Activated CD8-positive, alpha-beta memory T cell treated with anti-CD3 and anti-CD28 coated beads, Interleukin-2, amount 50 U/mL, for 24 hours (primary cell): Measurements from ENCODE around the gene MYO3B.

ENCODE experiments used
- DNase-seq: peaks from one replicate; pipeline ENCODE4 v3.0.0-alpha.2; 2020; ENCODE audit errors: extremely low read depth

The MYO3B gene

GRCh38 chr2:170694316-170694715 is 516.4 kb downstream of the MYO3B start:
- DNase-seq, result no peak

DNA sequence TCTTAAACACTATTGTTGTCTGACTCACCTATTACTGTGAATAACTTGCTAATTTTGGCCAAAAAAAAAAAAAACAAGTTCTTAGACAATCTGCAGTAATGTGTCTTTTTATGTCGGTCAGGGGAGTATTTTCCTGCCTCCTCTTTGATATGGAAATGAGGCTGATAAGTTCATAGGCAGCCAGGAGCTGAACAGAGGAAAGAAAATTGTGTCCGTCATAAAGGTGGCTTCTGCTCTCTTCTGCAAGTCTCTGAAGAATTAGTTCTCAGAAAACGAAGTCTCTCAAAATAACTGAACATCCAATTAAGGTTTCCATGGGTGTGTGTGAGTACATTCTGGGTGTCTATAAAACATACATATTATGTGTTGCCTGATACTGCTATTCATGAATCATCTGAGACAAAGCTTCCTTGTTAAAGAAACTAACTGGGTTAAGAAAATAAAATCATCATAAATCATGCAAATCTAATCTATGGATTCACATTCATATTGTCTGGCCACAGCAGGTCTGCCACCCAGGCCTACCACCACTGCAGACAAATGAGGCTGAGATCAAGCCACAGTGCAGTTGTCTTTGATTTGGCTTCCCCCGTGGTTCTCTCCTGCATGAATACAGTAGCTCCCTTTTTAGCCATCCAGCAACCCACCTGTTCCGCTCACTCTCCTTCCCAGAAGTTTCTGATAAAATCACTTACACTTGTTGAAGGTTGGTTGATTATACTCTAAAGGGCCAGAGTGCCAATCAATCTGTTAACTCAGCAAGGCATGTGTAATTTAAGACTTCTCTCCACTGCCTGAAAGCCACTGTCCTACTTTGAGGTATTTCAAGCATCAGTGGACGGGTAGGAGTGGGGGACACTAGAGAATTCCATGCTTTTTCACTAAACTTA is 517.8 kb downstream of the MYO3B start:
- no peak for DNase-seq

GRCh38 chr2:170696948-170697347 is 519.0 kb downstream of the MYO3B start:
- DNase-seq, result no peak

DNA sequence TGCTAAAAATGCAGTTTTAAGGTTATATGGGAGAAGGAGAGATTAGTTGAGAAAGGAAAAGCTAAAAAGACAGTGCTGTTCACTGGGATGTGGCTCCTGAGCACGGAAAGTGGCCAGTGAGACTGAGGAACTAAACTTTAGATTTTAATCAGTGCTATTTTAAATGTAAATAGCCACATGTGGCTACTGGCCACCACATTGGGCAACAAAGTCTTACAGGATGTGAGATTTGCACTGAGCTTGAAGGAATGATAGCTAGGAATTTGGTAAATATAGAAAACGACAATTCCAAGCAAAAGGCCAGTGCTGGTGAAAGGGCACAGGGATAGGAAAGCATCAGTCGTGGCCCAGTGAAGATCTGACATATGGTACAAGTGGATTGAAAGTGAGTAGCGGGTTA is 523.1 kb downstream of the MYO3B start:
- no peak for DNase-seq

DNA sequence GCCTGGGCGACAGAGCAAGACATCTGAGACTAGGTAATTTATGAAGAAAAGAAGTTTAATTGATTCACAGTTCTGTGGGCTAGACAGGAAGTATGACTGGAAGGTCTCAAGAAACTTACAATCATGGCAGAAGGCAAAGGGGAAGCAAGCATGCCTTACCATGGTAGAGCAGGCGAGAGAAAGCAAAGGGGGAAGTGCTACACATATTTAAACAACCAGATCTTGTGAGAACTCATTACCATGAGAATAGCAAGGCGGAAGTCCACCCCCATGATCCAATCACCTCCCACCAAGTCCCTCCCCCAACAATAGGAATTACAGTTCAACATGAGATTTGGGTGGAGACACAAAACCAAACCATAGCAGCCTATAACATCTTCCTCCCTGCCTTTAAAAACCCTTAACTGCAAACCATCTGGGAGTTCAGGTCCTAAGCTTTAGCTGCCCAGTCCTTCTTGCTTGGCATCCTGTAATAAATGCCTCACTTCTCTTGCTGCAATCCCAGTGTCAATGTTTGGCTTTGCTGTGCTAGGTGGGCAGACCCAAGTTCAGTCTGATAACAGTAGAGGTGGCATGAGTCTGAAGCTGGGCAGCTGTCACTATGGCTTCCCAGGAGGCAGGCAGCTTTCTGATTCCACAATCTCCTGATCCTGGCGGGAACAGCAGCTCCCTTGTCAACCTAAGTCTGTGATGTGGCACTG is 526.0 kb downstream of the MYO3B start:
- DNase-seq, result no peak
